ENCODE results near the gene UBE2L5. TPM values are rescaled to one million over a fixed set of nuclear protein-coding genes. Genes with fewer than 3 reads are reported as not detected.

Gene UBE2L5
- total RNA-seq, 1 donor from 2014 or later = not detected

GRCh38 chr13:30464496-30465342, 42.4 kb downstream of the UBE2L5 start:
- Histone ChIP-seq H3K36me3 (peaks cover 0 to 7% of the 10 kb centered on the region in 2 donors), H3K4me1 (peaks cover 37% of the 10 kb centered on the region), H3K4me3 (peak overlapping the region; percentile 61 to 87), H3K27ac (peak overlapping the region; percentile 97), H3K27me3 (no peaks in the 10 kb centered on the region), H3K9me3 (no peaks in the 10 kb centered on the region)
- peak in 1 of 2 donors; percentile 90 for DNase-seq (ENCODE audit: extremely low spot score in 2 of 2)
- TF ChIP-seq CTCF (IDR thresholded peaks at IDR 0.05) (no peak), POLR2A (IDR thresholded peaks at IDR 0.05) (peak in 1 of 2 donors; percentile 64), POLR2AphosphoS5 (IDR thresholded peaks at IDR 0.05; ENCODE audit: insufficient read depth in 1 of 2, low read depth in 1 of 2) (peak in 1 of 2 donors; percentile 29)
- intact Hi-C loops (cut with DNase I) = loop anchor here (5.0 to 10.0 kb wide), 5 partner anchors 150 to 698 kb away; partner anchors contain the start of genes HSPH1 and USPL1

GRCh38 chr13:30465343-30465592, 43.0 kb downstream of the UBE2L5 start:
- intact Hi-C loops (cut with DNase I) = loop anchor here (5.0 to 10.0 kb wide), 5 partner anchors 150 to 697 kb away; partner anchors contain the start of genes HSPH1 and USPL1
- no peak for DNase-seq (ENCODE audit: extremely low spot score in 2 of 2)
- H3K27me3 ChIP-seq = no peaks in the 10 kb centered on the region
- H3K36me3 ChIP-seq = peaks cover 0 to 7% of the 10 kb centered on the region in 2 donors
- no peaks in the 10 kb centered on the region for H3K9me3 ChIP-seq
- peaks cover 34% of the 10 kb centered on the region for H3K4me1 ChIP-seq
- H3K4me3 ChIP-seq = peak overlapping the region; percentile 65 to 87
- TF ChIP-seq CTCF (IDR thresholded peaks at IDR 0.05) (no peak), POLR2A (IDR thresholded peaks at IDR 0.05) (no peak), POLR2AphosphoS5 (IDR thresholded peaks at IDR 0.05; ENCODE audit: insufficient read depth in 1 of 2, low read depth in 1 of 2) (no peak)
- H3K27ac ChIP-seq = peak overlapping the region; percentile 100

- peak; percentile 99 to 100 for DNase-seq (ENCODE audit: extremely low spot score in 2 of 2)
- Histone ChIP-seq H3K27ac (peak within 1 kb of the TSS; percentile 100), H3K9me3 (no peaks in the 10 kb centered on the region), H3K36me3 (peaks cover 0 to 7% of the 10 kb centered on the region in 2 donors), H3K4me3 (peak within 1 kb of the TSS; percentile 65 to 87), H3K27me3 (no peaks in the 10 kb centered on the region), H3K4me1 (peaks cover 34% of the 10 kb centered on the region)
- TF ChIP-seq CTCF (IDR thresholded peaks at IDR 0.05) = no peak
- peak; percentile 99 for TF ChIP-seq POLR2A (IDR thresholded peaks at IDR 0.05)
- TF ChIP-seq POLR2AphosphoS5 (IDR thresholded peaks at IDR 0.05; ENCODE audit: insufficient read depth in 1 of 2, low read depth in 1 of 2) = peak; percentile 95 to 100
- intact Hi-C loops (cut with DNase I) = loop anchor here (5.0 to 10.0 kb wide), 5 partner anchors 149 to 697 kb away; partner anchors contain the start of genes HSPH1 and USPL1
Observed at GRCh38 chr13:30465593-30466357, 43.5 kb downstream of the UBE2L5 start, which contains the start of gene HMGB1. TSS of gene HMGB1 (minus strand) at chr13:30465936. CDS start at chr13:30463680, 2,256 bp downstream.

- Histone ChIP-seq H3K9me3 (no peaks in the 10 kb centered on the region), H3K4me3 (no peak overlapping the region), H3K36me3 (peaks cover 0 to 7% of the 10 kb centered on the region in 2 donors), H3K4me1 (peaks cover 33% of the 10 kb centered on the region), H3K27ac (peak overlapping the region; percentile 100), H3K27me3 (no peaks in the 10 kb centered on the region)
- intact Hi-C loops (cut with DNase I) = loop anchor here (5.0 to 10.0 kb wide), 5 partner anchors 148 to 696 kb away; partner anchors contain the start of genes HSPH1 and USPL1
- TF ChIP-seq CTCF (IDR thresholded peaks at IDR 0.05) = no peak
- no peak for TF ChIP-seq POLR2AphosphoS5 (IDR thresholded peaks at IDR 0.05; ENCODE audit: insufficient read depth in 1 of 2, low read depth in 1 of 2)
- TF ChIP-seq POLR2A (IDR thresholded peaks at IDR 0.05) = no peak
- DNase-seq (ENCODE audit: extremely low spot score in 2 of 2) = no peak
Observed at GRCh38 chr13:30466358-30466714, 44.0 kb downstream of the UBE2L5 start.

Data from vagina (tissue), 2 donors.